WTC11 (cell line): ENCODE data around the gene ASS1. TPM values are rescaled to one million over a fixed set of nuclear protein-coding genes. Genes with fewer than 3 reads are reported as not detected.

Experiments
- ATAC-seq: fragments of 200-7000 bp; cut with Tn5 transposase; 2 replicates; pipeline ENCODE4 v1.10.0; 2021; ENCODE audit warnings: mild to moderate bottlenecking, moderate library complexity
- CTCF ChIA-PET: fragments of 300-600 bp; sonication (Branson Sonifier 250); formaldehyde crosslinking; loops from one replicate; lab custom pipeline; 2021; ENCODE audit warnings: antibody characterized with exemption; lab: Charles Lee
- POLR2A ChIA-PET: fragments of 350-600 bp; sonication (Branson Sonifier 250); formaldehyde crosslinking; loops from one replicate; lab custom pipeline; 2021; ENCODE audit warnings: antibody characterized with exemption; lab: Charles Lee
- DNase-seq: peaks from one replicate; pipeline ENCODE4 v3.0.0; 2021; ENCODE audit warnings: low spot score
- H3K27ac Mint-ChIP-seq: 2 replicates; pipeline ENCODE4 v1.8.0; 2021; ENCODE audit warnings: mixed read lengths
- H3K27me3 Mint-ChIP-seq: 2 replicates; pipeline ENCODE4 v1.8.0; 2021; ENCODE audit warnings: low read depth, mild to moderate bottlenecking, moderate library complexity, mixed read lengths
- H3K36me3 Mint-ChIP-seq: 2 replicates; pipeline ENCODE4 v1.8.0; 2021; ENCODE audit warnings: mixed read lengths
- H3K4me1 Mint-ChIP-seq: 2 replicates; pipeline ENCODE4 v1.8.0; 2022; ENCODE audit warnings: mixed read lengths
- H3K4me3 Mint-ChIP-seq: 2 replicates; pipeline ENCODE4 v1.8.0; 2021; ENCODE audit warnings: mild to moderate bottlenecking, moderate library complexity, mixed read lengths
- H3K9me3 Mint-ChIP-seq: 2 replicates; pipeline ENCODE4 v1.8.0; 2021; ENCODE audit warnings: mixed read lengths
- ATF2 ChIP-seq: sonication (generic); formaldehyde crosslinking; IDR thresholded peaks from 2 replicates; pipeline ENCODE4 v1.8.1; 2022; ENCODE audit warnings: low read depth, missing genetic modification reagents, borderline replicate concordance
- CDX4 ChIP-seq: fragments of 250-450 bp; sonication (Bioruptor Pico); IDR thresholded peaks from 2 replicates; pipeline ENCODE4 v1.9.0; 2021; ENCODE audit warnings: moderate library complexity, mild to moderate bottlenecking, inconsistent platforms, borderline replicate concordance
- ELF4 ChIP-seq: sonication (generic); formaldehyde crosslinking; IDR thresholded peaks from 2 replicates; pipeline ENCODE4 v1.8.1; 2022; ENCODE audit warnings: low read depth, mild to moderate bottlenecking, moderate library complexity, missing genetic modification reagents
- ESRRA ChIP-seq: sonication (generic); formaldehyde crosslinking; IDR thresholded peaks from 2 replicates; pipeline ENCODE4 v1.8.1; 2022; ENCODE audit warnings: mild to moderate bottlenecking, missing genetic modification reagents, borderline replicate concordance
- NFATC4 ChIP-seq: fragments of 250-450 bp; sonication (Bioruptor Pico); IDR thresholded peaks from 2 replicates; pipeline ENCODE4 v1.9.0; 2021; ENCODE audit warnings: mild to moderate bottlenecking
- NR2C2 ChIP-seq: sonication (generic); formaldehyde crosslinking; IDR thresholded peaks from 2 replicates; pipeline ENCODE4 v1.8.0; 2022; ENCODE audit warnings: mild to moderate bottlenecking, missing genetic modification reagents
- RORB ChIP-seq: fragments of 250-450 bp; sonication (Bioruptor Pico); IDR thresholded peaks from 2 replicates; pipeline ENCODE4 v1.9.0; 2021; ENCODE audit warnings: mild to moderate bottlenecking
- TEAD1 ChIP-seq: sonication (generic); formaldehyde crosslinking; IDR thresholded peaks from 2 replicates; pipeline ENCODE4 v1.8.0; 2022; ENCODE audit warnings: mild to moderate bottlenecking, missing genetic modification reagents
- USF1 ChIP-seq: sonication (generic); formaldehyde crosslinking; IDR thresholded peaks from 2 replicates; pipeline ENCODE4 v1.8.0; 2022; ENCODE audit warnings: mild to moderate bottlenecking, missing genetic modification reagents
- USF2 ChIP-seq: sonication (generic); formaldehyde crosslinking; IDR thresholded peaks from 2 replicates; pipeline ENCODE4 v1.8.1; 2023; ENCODE audit warnings: mild to moderate bottlenecking, missing genetic modification reagents, moderate library complexity
- ZBTB21 ChIP-seq: sonication (generic); formaldehyde crosslinking; IDR thresholded peaks from 2 replicates; pipeline ENCODE4 v1.8.1; 2023; ENCODE audit warnings: mild to moderate bottlenecking, missing genetic modification reagents, borderline replicate concordance
- ZNF138 ChIP-seq: sonication (generic); formaldehyde crosslinking; conservative IDR thresholded peaks from 2 replicates; pipeline ENCODE4 v1.8.1; 2022; ENCODE audit warnings: mild to moderate bottlenecking, moderate library complexity, missing genetic modification reagents
- ZNF219 ChIP-seq: sonication (generic); formaldehyde crosslinking; IDR thresholded peaks from 2 replicates; pipeline ENCODE4 v1.8.0; 2023; ENCODE audit warnings: missing genetic modification reagents, mild to moderate bottlenecking, borderline replicate concordance
- ZNF423 ChIP-seq: fragments of 250-450 bp; sonication (Bioruptor Pico); IDR thresholded peaks from 2 replicates; pipeline ENCODE4 v2.1.2; 2022; ENCODE audit warnings: mild to moderate bottlenecking, moderate library complexity
- total RNA-seq: library from RNA; stranded (reverse); gene quantifications from 3 replicates; pipeline ENCODE4 v1.2.3, GENCODE V29; 2021
- TF ChIP-seq, protein P1 (sequence below): sonication (generic); formaldehyde crosslinking; IDR thresholded peaks from 2 replicates; pipeline ENCODE4 v1.8.1; 2022; ENCODE audit warnings: mild to moderate bottlenecking, moderate library complexity, missing genetic modification reagents
- TF ChIP-seq, protein P2 (sequence below): sonication (generic); formaldehyde crosslinking; IDR thresholded peaks from 2 replicates; pipeline ENCODE4 v1.8.1; 2022; ENCODE audit warnings: missing genetic modification reagents, borderline replicate concordance
- TF ChIP-seq, protein P3 (sequence below): sonication (generic); formaldehyde crosslinking; IDR thresholded peaks from 2 replicates; pipeline ENCODE4 v1.8.0; 2023; ENCODE audit warnings: mild to moderate bottlenecking, missing genetic modification reagents

Gene ASS1
- total RNA-seq, 1 experiment from 2014 or later: 95.7 TPM

DNA sequence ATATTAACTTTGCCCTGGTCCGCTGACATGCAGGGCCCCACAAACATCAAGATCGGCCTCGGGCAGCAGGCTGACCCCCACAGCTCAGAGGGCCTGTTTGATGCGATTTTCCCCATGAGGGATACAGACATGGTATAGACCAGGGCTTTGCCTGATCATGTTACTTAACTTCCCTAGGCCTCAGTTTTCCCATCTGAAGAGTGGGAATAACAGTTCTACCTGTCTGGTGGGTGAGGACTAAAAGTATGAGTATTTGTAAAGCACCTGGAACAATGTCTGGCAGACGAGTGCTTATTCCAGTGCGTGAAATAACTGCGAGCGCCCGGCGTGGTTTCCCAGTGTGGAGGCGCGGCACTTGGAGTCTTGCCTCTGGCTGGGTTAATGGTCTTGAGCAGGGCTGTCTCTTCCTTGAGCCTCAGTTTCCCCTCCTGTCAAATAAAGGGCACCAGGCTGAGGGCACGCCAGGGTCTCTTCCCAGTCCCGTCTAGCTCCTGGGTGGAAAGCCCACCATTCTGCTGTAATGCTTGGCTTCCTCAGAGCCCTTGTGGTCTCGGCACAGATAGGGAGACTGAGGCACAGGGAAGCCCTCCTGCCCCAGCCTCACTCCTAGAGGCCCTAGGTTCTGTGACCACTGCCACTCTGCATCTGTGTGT, 47.2 kb downstream of the ASS1 start:
- Mint-ChIP-seq H3K4me1 (0 out of 2 replicates have a peak, but pooled peaks cover 2% of the 10 kb centered on the region), H3K36me3 (peaks cover 13% of the 10 kb centered on the region), H3K4me3 (no peak overlapping the region), H3K27ac (no peak overlapping the region)
- CTCF ChIA-PET: no interaction called here
- TF ChIP-seq ZNF138: no peak
- TF ChIP-seq, protein P1, sequence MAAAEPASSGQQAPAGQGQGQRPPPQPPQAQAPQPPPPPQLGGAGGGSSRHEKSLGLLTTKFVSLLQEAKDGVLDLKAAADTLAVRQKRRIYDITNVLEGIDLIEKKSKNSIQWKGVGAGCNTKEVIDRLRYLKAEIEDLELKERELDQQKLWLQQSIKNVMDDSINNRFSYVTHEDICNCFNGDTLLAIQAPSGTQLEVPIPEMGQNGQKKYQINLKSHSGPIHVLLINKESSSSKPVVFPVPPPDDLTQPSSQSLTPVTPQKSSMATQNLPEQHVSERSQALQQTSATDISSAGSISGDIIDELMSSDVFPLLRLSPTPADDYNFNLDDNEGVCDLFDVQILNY (CRISPR knock-in tag): no peak
- TF ChIP-seq ELF4 (CRISPR knock-in tag): no peak
- TF ChIP-seq, protein P2, sequence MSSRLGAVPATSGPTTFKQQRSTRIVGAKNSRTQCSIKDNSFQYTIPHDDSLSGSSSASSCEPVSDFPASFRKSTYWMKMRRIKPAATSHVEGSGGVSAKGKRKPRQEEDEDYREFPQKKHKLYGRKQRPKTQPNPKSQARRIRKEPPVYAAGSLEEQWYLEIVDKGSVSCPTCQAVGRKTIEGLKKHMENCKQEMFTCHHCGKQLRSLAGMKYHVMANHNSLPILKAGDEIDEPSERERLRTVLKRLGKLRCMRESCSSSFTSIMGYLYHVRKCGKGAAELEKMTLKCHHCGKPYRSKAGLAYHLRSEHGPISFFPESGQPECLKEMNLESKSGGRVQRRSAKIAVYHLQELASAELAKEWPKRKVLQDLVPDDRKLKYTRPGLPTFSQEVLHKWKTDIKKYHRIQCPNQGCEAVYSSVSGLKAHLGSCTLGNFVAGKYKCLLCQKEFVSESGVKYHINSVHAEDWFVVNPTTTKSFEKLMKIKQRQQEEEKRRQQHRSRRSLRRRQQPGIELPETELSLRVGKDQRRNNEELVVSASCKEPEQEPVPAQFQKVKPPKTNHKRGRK: no peak
- TF ChIP-seq ZNF219 (CRISPR knock-in tag): no peak
- TF ChIP-seq CDX4 (CRISPR knock-in tag): no peak
- no peak for TF ChIP-seq USF1
- no peak for TF ChIP-seq NFATC4 (CRISPR knock-in tag)
- TF ChIP-seq, protein P3, sequence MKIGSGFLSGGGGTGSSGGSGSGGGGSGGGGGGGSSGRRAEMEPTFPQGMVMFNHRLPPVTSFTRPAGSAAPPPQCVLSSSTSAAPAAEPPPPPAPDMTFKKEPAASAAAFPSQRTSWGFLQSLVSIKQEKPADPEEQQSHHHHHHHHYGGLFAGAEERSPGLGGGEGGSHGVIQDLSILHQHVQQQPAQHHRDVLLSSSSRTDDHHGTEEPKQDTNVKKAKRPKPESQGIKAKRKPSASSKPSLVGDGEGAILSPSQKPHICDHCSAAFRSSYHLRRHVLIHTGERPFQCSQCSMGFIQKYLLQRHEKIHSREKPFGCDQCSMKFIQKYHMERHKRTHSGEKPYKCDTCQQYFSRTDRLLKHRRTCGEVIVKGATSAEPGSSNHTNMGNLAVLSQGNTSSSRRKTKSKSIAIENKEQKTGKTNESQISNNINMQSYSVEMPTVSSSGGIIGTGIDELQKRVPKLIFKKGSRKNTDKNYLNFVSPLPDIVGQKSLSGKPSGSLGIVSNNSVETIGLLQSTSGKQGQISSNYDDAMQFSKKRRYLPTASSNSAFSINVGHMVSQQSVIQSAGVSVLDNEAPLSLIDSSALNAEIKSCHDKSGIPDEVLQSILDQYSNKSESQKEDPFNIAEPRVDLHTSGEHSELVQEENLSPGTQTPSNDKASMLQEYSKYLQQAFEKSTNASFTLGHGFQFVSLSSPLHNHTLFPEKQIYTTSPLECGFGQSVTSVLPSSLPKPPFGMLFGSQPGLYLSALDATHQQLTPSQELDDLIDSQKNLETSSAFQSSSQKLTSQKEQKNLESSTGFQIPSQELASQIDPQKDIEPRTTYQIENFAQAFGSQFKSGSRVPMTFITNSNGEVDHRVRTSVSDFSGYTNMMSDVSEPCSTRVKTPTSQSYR (CRISPR knock-in tag): no peak
- TF ChIP-seq ATF2 (CRISPR knock-in tag): no peak
- TF ChIP-seq TEAD1: no peak
- TF ChIP-seq RORB: no peak
- TF ChIP-seq ZBTB21 (CRISPR knock-in tag): no peak
- TF ChIP-seq NR2C2 (CRISPR knock-in tag): no peak
- TF ChIP-seq ESRRA (CRISPR knock-in tag): no peak
- TF ChIP-seq USF2 (CRISPR knock-in tag): no peak
- no peak for TF ChIP-seq ZNF423 (CRISPR knock-in tag)
- TF ChIP-seq, all 79 proteins: peak for 0
- Mint-ChIP-seq H3K9me3 (peaks cover 10% of the 10 kb centered on the region), H3K27me3 (no peaks in the 10 kb centered on the region)
- ATAC-seq (no peak), DNase-seq (no peak)
- POLR2A ChIA-PET: no interaction called here
